H9 (cell line): ENCODE data around the gene PRH1. TPM values are rescaled to one million over a fixed set of nuclear protein-coding genes. Genes with fewer than 3 reads are reported as not detected.

Experiments
- DNase-seq: peaks from one replicate; pipeline ENCODE4 v3.0.0-alpha.2; 2017
- H2AFZ ChIP-seq: one replicate; pipeline ENCODE4 v1.6.1; 2013; ENCODE audit warnings: mild to moderate bottlenecking, low read length, control low read depth, moderate library complexity
- H2AK5ac ChIP-seq: 2 replicates; pipeline ENCODE4 v1.6.1; 2013; ENCODE audit warnings: low read length, control low read depth, mixed read lengths; ENCODE audit not compliant: insufficient read length
- H2BK120ac ChIP-seq: one replicate; pipeline ENCODE4 v1.6.1; 2013; ENCODE audit warnings: low read depth, mild to moderate bottlenecking, low read length, control low read depth, inconsistent platforms; ENCODE audit not compliant: poor library complexity, severe bottlenecking
- H2BK12ac ChIP-seq: 2 replicates; pipeline ENCODE4 v1.6.1; 2013; ENCODE audit warnings: low read length, control low read depth, mixed read lengths, low read depth; ENCODE audit not compliant: insufficient read length
- H2BK15ac ChIP-seq: 2 replicates; pipeline ENCODE4 v1.6.1; 2013; ENCODE audit warnings: low read depth, low read length, control low read depth
- H2BK20ac ChIP-seq: one replicate; pipeline ENCODE4 v1.6.1; 2013; ENCODE audit warnings: low read depth, mild to moderate bottlenecking, low read length, control low read depth, inconsistent platforms; ENCODE audit not compliant: poor library complexity, severe bottlenecking
- H2BK5ac ChIP-seq: 2 replicates; pipeline ENCODE4 v1.6.1; 2013; ENCODE audit warnings: low read length, control low read depth, mixed read lengths; ENCODE audit not compliant: insufficient read length
- H3K14ac ChIP-seq: 2 replicates; pipeline ENCODE4 v1.6.1; 2013; ENCODE audit warnings: low read length, control low read depth; ENCODE audit not compliant: insufficient read depth
- H3K18ac ChIP-seq: 2 replicates; pipeline ENCODE4 v1.6.1; 2013; ENCODE audit warnings: low read depth, mild to moderate bottlenecking, mixed read lengths, low read length, control low read depth; ENCODE audit not compliant: insufficient read length
- H3K23ac ChIP-seq: 2 replicates; pipeline ENCODE4 v1.6.1; 2013; ENCODE audit warnings: low read length, control low read depth, mixed read lengths, low read depth; ENCODE audit not compliant: insufficient read length
- H3K23me2 ChIP-seq: 2 replicates; pipeline ENCODE4 v1.6.1; 2013; ENCODE audit warnings: low read depth, mild to moderate bottlenecking, mixed read lengths, low read length, control low read depth; ENCODE audit not compliant: insufficient read length, poor library complexity, severe bottlenecking
- H3K27ac ChIP-seq: 2 replicates; pipeline ENCODE4 v1.5.1; 2013; ENCODE audit warnings: low read length, control low read depth, mixed read lengths, low read depth; ENCODE audit not compliant: insufficient read length
- H3K27me3 ChIP-seq: 2 replicates; pipeline ENCODE4 v1.6.1; 2013; ENCODE audit warnings: low read length, control low read depth, inconsistent platforms; ENCODE audit not compliant: insufficient read depth
- H3K4ac ChIP-seq: 2 replicates; pipeline ENCODE4 v1.6.1; 2013; ENCODE audit warnings: low read depth, mild to moderate bottlenecking, control low read depth, inconsistent platforms, low read length, moderate library complexity
- H3K4me1 ChIP-seq: 2 replicates; pipeline ENCODE4 v1.6.1; 2013; ENCODE audit warnings: low read length, control low read depth, inconsistent platforms; ENCODE audit not compliant: insufficient read depth
- H3K4me2 ChIP-seq: 2 replicates; pipeline ENCODE4 v1.6.1; 2013; ENCODE audit warnings: low read length, control low read depth, mixed read lengths; ENCODE audit not compliant: insufficient read length, insufficient read depth
- H3K56ac ChIP-seq: 2 replicates; pipeline ENCODE4 v1.6.1; 2013; ENCODE audit warnings: low read depth, mild to moderate bottlenecking, mixed read lengths, low read length, control low read depth; ENCODE audit not compliant: insufficient read length
- H3K79me1 ChIP-seq: 2 replicates; pipeline ENCODE4 v1.6.1; 2013; ENCODE audit warnings: low read depth, mild to moderate bottlenecking, moderate library complexity, low read length, control low read depth, inconsistent platforms; ENCODE audit not compliant: insufficient read depth, poor library complexity, severe bottlenecking
- H3K79me2 ChIP-seq: 2 replicates; pipeline ENCODE4 v1.6.1; 2013; ENCODE audit warnings: low read length, control low read depth, inconsistent platforms; ENCODE audit not compliant: insufficient read depth
- H3K9ac ChIP-seq: 2 replicates; pipeline ENCODE4 v1.6.1; 2013; ENCODE audit warnings: low read length, control low read depth, mixed read lengths; ENCODE audit not compliant: insufficient read length; ENCODE audit errors: extremely low read depth
- H3K9me3 ChIP-seq: one replicate; pipeline ENCODE4 v1.6.1; 2013; ENCODE audit warnings: low read depth, low read length, inconsistent platforms; ENCODE audit not compliant: control insufficient read depth
- H3T11ph ChIP-seq: one replicate; pipeline ENCODE4 v1.6.1; 2013; ENCODE audit warnings: mild to moderate bottlenecking, low read length, control low read depth, inconsistent platforms
- H4K20me1 ChIP-seq: one replicate; pipeline ENCODE4 v1.6.1; 2013; ENCODE audit not compliant: control insufficient read depth, insufficient read length, insufficient read depth
- H4K5ac ChIP-seq: 2 replicates; pipeline ENCODE4 v1.6.1; 2013; ENCODE audit warnings: low read depth, mild to moderate bottlenecking, mixed read lengths, low read length, control low read depth; ENCODE audit not compliant: insufficient read length
- H4K8ac ChIP-seq: replicated peaks from 2 replicates; pipeline ENCODE4 v1.6.1; 2013; ENCODE audit warnings: low read length, control low read depth, mixed read lengths, low read depth; ENCODE audit not compliant: insufficient read length
- H4K91ac ChIP-seq: 2 replicates; pipeline ENCODE4 v1.6.1; 2013; ENCODE audit warnings: low read depth, mild to moderate bottlenecking, moderate library complexity, mixed read lengths, low read length, control low read depth; ENCODE audit not compliant: insufficient read length
- H3K27ac Mint-ChIP-seq, 3 experiments: 2 replicates in 2 of 3; 3 replicates in 1 of 3; pipeline ENCODE4 v1.8.0; 2020 to 2021; ENCODE audit warnings: mixed read lengths in 3 of 3, mild to moderate bottlenecking in 1 of 3, moderate library complexity in 1 of 3
- H3K27me3 Mint-ChIP-seq: 2 replicates; pipeline ENCODE4 v1.8.0; 2021; ENCODE audit warnings: low read depth, mild to moderate bottlenecking, moderate library complexity, mixed read lengths
- H3K36me3 Mint-ChIP-seq, 3 experiments: 2 replicates in 2 of 3; 3 replicates in 1 of 3; pipeline ENCODE4 v1.8.0; 2020 to 2021; ENCODE audit warnings: low read depth in 3 of 3, mixed read lengths in 3 of 3; ENCODE audit not compliant: insufficient read depth in 1 of 3
- H3K4me1 Mint-ChIP-seq, 2 experiments: 2 replicates each; pipeline ENCODE4 v1.8.0; 2020; ENCODE audit warnings: mixed read lengths in 2 of 2
- H3K4me3 Mint-ChIP-seq, 2 experiments: 2 replicates in 1 of 2; 3 replicates in 1 of 2; pipeline ENCODE4 v1.8.0; 2020 to 2021; ENCODE audit warnings: mild to moderate bottlenecking in 2 of 2, mixed read lengths in 2 of 2, moderate library complexity in 1 of 2
- H3K9me3 Mint-ChIP-seq, 2 experiments: 2 replicates in 1 of 2; 3 replicates in 1 of 2; pipeline ENCODE4 v1.8.0; 2020; ENCODE audit warnings: mild to moderate bottlenecking in 2 of 2, mixed read lengths in 2 of 2, moderate library complexity in 1 of 2
- WGBS: extraction: QIAGEN DNeasy Blood & Tissue Kit; methylation state at CpG from one replicate; pipeline ENCODE4 v1.1.7; 2013; ENCODE audit warnings: missing lambda C conversion rate, low lambda C conversion rate, mixed read lengths; ENCODE audit not compliant: insufficient read length; ENCODE audit errors: extremely low coverage; 5-methylcytosine and 5-hydroxymethylcytosine counted together
- total RNA-seq: library from RNA; stranded (reverse); gene quantifications from 2 replicates; pipeline ENCODE4 v1.2.1, GENCODE V29; 2021
- TF ChIP-seq, protein P1 (sequence below): fragments of 200-600 bp; sonication (generic); conservative IDR thresholded peaks from 3 replicates; pipeline ENCODE4 v1.8.0; 2021; ENCODE audit warnings: antibody characterized with exemption, mild to moderate bottlenecking

Gene PRH1
- total RNA-seq, 1 experiment from 2014 or later, result 14.9 TPM

DNA sequence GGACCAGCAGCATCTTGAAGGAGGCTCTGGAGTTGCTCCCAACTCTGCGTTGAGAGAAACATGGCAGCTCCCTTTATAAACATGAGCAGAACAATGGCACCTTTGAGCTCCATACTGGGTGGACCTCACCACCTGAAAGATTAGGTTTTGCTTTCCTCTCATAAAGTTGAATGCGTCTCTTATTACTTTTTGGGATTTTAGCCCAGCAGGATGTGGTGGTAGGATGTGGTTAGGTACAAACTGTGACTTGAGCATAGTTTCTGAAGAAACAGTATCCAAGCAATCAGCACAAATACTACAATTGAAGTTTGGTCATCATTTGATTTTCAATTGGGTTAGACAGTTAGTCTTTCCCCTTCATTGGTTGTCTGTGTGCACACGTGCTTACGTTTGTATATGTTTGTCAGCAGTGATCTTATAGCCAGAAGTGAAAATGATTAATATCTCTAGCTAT lies 34.6 kb downstream of the PRH1 start, which contains the start of gene PRR4:
Gene PRR4, minus strand, starts transcription at position 51 of the 454 bp plus-strand sequence. Its CDS starts 38 bp downstream, at position 13.
- H3T11ph ChIP-seq, result no peak within 1 kb of the TSS
- no peaks in the 10 kb centered on the region for H4K20me1 ChIP-seq
- no peaks in the 10 kb centered on the region for H3K79me1 ChIP-seq
- no peak within 1 kb of the TSS for H3K4me3 Mint-ChIP-seq
- H3K23me2 ChIP-seq, result no peaks in the 10 kb centered on the region
- H3K9me3 ChIP-seq, result no peaks in the 10 kb centered on the region
- H3K4me1 Mint-ChIP-seq, result peaks cover 3% of the 10 kb centered on the region in 2 experiments
- no peak within 1 kb of the TSS for H2BK12ac ChIP-seq
- H3K9me3 Mint-ChIP-seq, result peaks cover 0 to under 1% of the 10 kb centered on the region in 2 experiments; a peak in 1 of 5 replicates
- H4K8ac ChIP-seq, result no peak within 1 kb of the TSS
- H3K4me1 ChIP-seq, result no peaks in the 10 kb centered on the region
- no peak within 1 kb of the TSS for H2BK120ac ChIP-seq
- no peak within 1 kb of the TSS for H2BK15ac ChIP-seq
- no peak within 1 kb of the TSS for H2AK5ac ChIP-seq
- H4K91ac ChIP-seq, result no peak within 1 kb of the TSS
- TF ChIP-seq, protein P1, sequence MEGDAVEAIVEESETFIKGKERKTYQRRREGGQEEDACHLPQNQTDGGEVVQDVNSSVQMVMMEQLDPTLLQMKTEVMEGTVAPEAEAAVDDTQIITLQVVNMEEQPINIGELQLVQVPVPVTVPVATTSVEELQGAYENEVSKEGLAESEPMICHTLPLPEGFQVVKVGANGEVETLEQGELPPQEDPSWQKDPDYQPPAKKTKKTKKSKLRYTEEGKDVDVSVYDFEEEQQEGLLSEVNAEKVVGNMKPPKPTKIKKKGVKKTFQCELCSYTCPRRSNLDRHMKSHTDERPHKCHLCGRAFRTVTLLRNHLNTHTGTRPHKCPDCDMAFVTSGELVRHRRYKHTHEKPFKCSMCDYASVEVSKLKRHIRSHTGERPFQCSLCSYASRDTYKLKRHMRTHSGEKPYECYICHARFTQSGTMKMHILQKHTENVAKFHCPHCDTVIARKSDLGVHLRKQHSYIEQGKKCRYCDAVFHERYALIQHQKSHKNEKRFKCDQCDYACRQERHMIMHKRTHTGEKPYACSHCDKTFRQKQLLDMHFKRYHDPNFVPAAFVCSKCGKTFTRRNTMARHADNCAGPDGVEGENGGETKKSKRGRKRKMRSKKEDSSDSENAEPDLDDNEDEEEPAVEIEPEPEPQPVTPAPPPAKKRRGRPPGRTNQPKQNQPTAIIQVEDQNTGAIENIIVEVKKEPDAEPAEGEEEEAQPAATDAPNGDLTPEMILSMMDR, result no peak
- no peak within 1 kb of the TSS for H2BK5ac ChIP-seq
- no peak within 1 kb of the TSS for H3K27ac Mint-ChIP-seq
- H3K27me3 Mint-ChIP-seq, result no peaks in the 10 kb centered on the region
- H3K9ac ChIP-seq, result no peak within 1 kb of the TSS
- H3K4me2 ChIP-seq, result no peak within 1 kb of the TSS
- H2AFZ ChIP-seq, result no peak within 1 kb of the TSS
- H2BK20ac ChIP-seq, result no peak within 1 kb of the TSS
- H4K5ac ChIP-seq, result no peak within 1 kb of the TSS
- DNase-seq, result no peak
- no peak within 1 kb of the TSS for H3K56ac ChIP-seq
- H3K79me2 ChIP-seq, result no peaks in the 10 kb centered on the region
- WGBS, result no CpG with 5 or more reads among the region's 4 CpGs
- no peaks in the 10 kb centered on the region for H3K27me3 ChIP-seq
- H3K23ac ChIP-seq, result no peak within 1 kb of the TSS
- H3K14ac ChIP-seq, result no peak within 1 kb of the TSS
- H3K18ac ChIP-seq, result no peak within 1 kb of the TSS
- no peak within 1 kb of the TSS for H3K4ac ChIP-seq
- peaks cover 7 to 15% (median 8%) of the 10 kb centered on the region in 3 experiments for H3K36me3 Mint-ChIP-seq
- H3K27ac ChIP-seq, result no peak within 1 kb of the TSS
